H1 (cell line): Measurements from ENCODE around the gene ABCA2. TPM values are rescaled to one million over a fixed set of nuclear protein-coding genes. Genes with fewer than 3 reads are reported as not detected.

Experiments
- CHD7 ChIP-seq: fragments of 300-600 bp; sonication (generic); IDR thresholded peaks from 2 replicates; pipeline ENCODE4 v1.7.1; 2012; ENCODE audit warnings: low read length, moderate library complexity, mild to moderate bottlenecking, inconsistent platforms; ENCODE audit not compliant: insufficient replicate concordance
- GTF2F1 ChIP-seq: IDR thresholded peaks from 2 replicates; pipeline ENCODE4 v1.6.1; 2012; ENCODE audit warnings: low read depth, low read length, improper control_type of control experiment, borderline replicate concordance
- JUN ChIP-seq: IDR thresholded peaks from 2 replicates; pipeline ENCODE4 v1.6.1; 2011; ENCODE audit warnings: low read depth, mild to moderate bottlenecking, improper control_type of control experiment, low read length
- polyA plus RNA-seq, 7 experiments: library from polyadenylated mRNA; depleted of rRNA in 3 of 7; stranded (reverse) in 5 of 7; unstranded in 2 of 7; fragments of >200 nt in 5 of 7; fragments of 200-250 nt in 2 of 7; gene quantifications; 1 replicate in 5 of 7; 2 replicates in 1 of 7; 4 replicates in 1 of 7; pipeline versions ENCODE4 v1.2.1 to v1.2.3, GENCODE V29; 2011 to 2013; ENCODE audit warnings: missing spikeins in 2 of 7, mixed read lengths in 2 of 7
- total RNA-seq: library from RNA; stranded (reverse); fragmentation: NEBNext Ultra II Directional; extraction: Animal tissue kit (Norgen Biotek cat#: 25700); gene quantifications from 2 replicates; pipeline ENCODE4 v1.2.1, GENCODE V29; 2021

ABCA2 gene
- total and polyA plus RNA-seq, 2 of the 8 experiments (the other 6 are each of a cell fraction or from before 2014, with no cell fraction given), result 12.5 to 14.3 TPM

- TF ChIP-seq GTF2F1, result no peak
- no peak for TF ChIP-seq JUN
- TF ChIP-seq CHD7, result no peak
Measured at GRCh38 chr9:137007108-137007815, 20.8 kb downstream of the ABCA2 start (continued).
